Transverse colon (tissue), 4 donors: ENCODE results near the gene ICOSLG. TPM values are rescaled to one million over a fixed set of nuclear protein-coding genes. Genes with fewer than 3 reads are reported as not detected.
"Not testable (repeated sequence)": the region's sequence is repeated elsewhere in the genome, so short reads cannot be mapped to it uniquely, and the experiment has no call there.

Experiments
- DNase-seq: peaks from one replicate; pipeline ENCODE4 v3.0.0-alpha.2; 2019
- H3K27ac ChIP-seq, 4 donors: fragments of 200-600 bp; sonication (generic); 2 replicates each; pipeline ENCODE4 v1.5.1; 2016 to 2018; ENCODE audit warnings: inconsistent platforms in 4 of 4
- H3K27me3 ChIP-seq: fragments of 200-600 bp; sonication (generic); 2 replicates; pipeline ENCODE4 v1.5.1; 2017; ENCODE audit warnings: inconsistent platforms
- H3K36me3 ChIP-seq, 4 donors: fragments of 200-600 bp; sonication (generic); 2 replicates each; pipeline ENCODE4 v1.5.1; 2017 to 2019; ENCODE audit warnings: inconsistent platforms in 4 of 4
- H3K4me1 ChIP-seq, 4 donors: fragments of 200-600 bp; sonication (generic); 2 replicates each; pipeline ENCODE4 v1.5.1; 2017 to 2020; ENCODE audit warnings: inconsistent platforms in 4 of 4
- H3K4me3 ChIP-seq, 4 donors: fragments of 200-600 bp; sonication (generic); 1 replicate in 1 of 4; 2 replicates in 3 of 4; pipeline versions ENCODE4 v1.5.1 to v1.6.1; 2017 to 2019; ENCODE audit warnings: inconsistent platforms in 4 of 4
- H3K9me3 ChIP-seq, 2 donors: fragments of 200-600 bp; sonication (generic); 2 replicates each; pipeline ENCODE4 v1.5.1; 2017 to 2019; ENCODE audit warnings: inconsistent platforms in 2 of 2
- WGBS, 2 donors: methylation state at CpG; one replicate each; pipeline ENCODE4 v1.1.5; 2018; ENCODE audit warnings: low coverage in 1 of 2; 5-methylcytosine and 5-hydroxymethylcytosine counted together
- in situ Hi-C, 4 donors: fragments of 200-750 bp; cut with MboI; loops; one replicate each; pipeline versions ENCODE4 v1.15.0 to v1.15.1; 2017; ENCODE audit warnings: low sequenced_read_pairs in 3 of 4, low pct_ligation_motif_present in 1 of 4, low pct_unique_long_range_greater_than_20kb in 1 of 4
- intact Hi-C: fragments of 100-400 bp; cut with DNase I; formaldehyde crosslinking; loops from one replicate; pipeline ENCODE4 v1.15.1; 2023; ENCODE audit warnings: low total_unique reads
- total RNA-seq, 4 donors: library from RNA; depleted of rRNA; stranded (reverse); fragments of >200 nt; gene quantifications; one replicate each; pipeline ENCODE4 v1.1.0, GENCODE V29; 2016

The ICOSLG gene
- total RNA-seq, 4 donors from 2014 or later = 3.2 to 7.6 (median 3.9) TPM

DNA sequence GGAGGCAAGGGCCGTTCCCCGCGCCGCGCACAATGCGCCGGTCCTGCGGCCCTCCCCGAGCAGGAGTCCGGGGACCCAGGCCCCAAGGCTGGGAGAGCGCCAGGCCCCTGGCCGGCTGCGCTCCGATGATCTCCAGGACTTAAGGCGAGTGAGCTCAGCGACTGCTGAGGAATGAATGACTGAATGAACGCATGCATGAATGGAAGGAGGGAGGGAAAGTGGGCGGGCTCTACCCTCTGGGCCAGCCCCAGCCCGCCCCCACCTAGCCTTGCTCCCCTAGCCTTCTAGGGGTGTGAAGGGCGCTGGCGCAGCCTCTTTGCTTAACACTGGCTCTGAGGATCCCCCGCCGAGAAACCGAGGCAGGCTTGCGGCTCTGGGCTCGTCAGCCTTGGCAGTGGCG is 538 bp upstream of the ICOSLG start:
- H3K4me1 ChIP-seq, H3K36me3 ChIP-seq, H3K4me3 ChIP-seq, intact Hi-C loops, H3K27ac ChIP-seq, H3K9me3 ChIP-seq, in situ Hi-C loops, H3K27me3 ChIP-seq, DNase-seq: not testable (repeated sequence)
- WGBS, 2 donors = no CpG with 5 or more reads among the region's 27 CpGs

DNA sequence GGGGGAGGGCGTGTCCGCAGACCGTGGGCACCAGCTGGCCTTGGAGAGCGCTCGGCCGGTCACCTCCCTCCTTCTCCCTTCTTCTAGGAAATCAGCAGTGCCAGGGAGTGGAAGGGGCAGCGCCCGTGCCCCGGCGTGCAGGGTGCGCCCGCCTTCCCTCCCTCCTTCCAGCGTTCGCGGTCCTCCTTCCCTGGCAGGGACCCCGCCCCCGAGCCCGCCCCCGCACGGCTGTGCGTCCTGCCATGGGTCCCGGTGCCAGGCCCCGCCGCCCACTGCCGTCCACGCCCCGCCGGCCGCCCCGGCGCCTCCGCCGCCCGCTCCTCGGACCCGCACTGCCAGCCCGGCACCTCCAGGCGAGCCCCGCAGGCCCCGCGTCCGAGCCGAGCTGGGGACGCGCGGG is 390 bp downstream of the ICOSLG start:
- DNase-seq, intact Hi-C loops, in situ Hi-C loops, H3K9me3 ChIP-seq, H3K27ac ChIP-seq, H3K4me1 ChIP-seq, H3K4me3 ChIP-seq, H3K36me3 ChIP-seq, H3K27me3 ChIP-seq: not testable (repeated sequence)
- no CpG with 5 or more reads among the region's 46 CpGs for WGBS, 2 donors

DNA sequence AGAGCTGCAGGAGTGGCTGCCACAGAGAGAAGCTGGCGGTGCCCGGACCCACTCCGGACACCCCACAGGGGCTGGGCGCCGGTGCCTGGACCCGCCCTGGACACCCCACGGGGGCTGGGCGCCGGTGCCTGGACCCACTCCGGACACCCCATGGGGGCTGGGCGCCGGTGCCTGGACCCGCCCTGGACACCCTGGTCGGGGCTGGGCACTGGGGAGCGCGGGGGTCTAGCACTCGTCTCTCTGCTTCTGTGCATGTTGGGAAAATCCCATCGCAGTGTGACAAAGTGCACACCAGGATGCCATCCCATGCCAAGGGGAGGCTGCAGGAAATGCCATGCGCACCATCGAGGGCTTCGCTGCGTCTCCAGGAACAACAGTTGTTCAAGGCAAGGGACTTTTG is 11.2 kb downstream of the ICOSLG start:
- DNase-seq, H3K4me1 ChIP-seq, H3K4me3 ChIP-seq, H3K36me3 ChIP-seq, in situ Hi-C loops, intact Hi-C loops, H3K27me3 ChIP-seq, H3K9me3 ChIP-seq, H3K27ac ChIP-seq: not testable (repeated sequence)
- no CpG with 5 or more reads among the region's 22 CpGs for WGBS, 2 donors

DNA sequence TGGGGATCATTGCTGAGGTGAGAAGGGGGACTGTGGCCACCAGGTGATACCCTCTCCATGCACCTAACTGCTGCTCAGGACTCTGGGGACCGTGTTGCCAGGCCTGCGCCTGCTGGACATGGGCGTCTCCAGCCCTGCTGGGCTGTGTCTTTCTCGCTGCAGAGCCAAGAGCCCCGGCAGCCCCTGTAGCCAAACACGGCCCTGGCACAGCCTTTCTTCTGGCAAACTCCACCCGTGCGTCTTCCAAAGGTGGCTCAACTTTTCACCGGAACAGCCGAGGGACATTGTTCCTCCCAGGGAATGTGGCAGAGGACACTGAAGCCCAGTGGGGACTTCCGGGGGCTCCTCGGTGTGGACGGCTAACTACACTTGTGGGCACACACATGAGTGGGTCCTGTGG is 12.6 kb downstream of the ICOSLG start:
- WGBS, 2 donors = no CpG with 5 or more reads among the region's 13 CpGs

DNA sequence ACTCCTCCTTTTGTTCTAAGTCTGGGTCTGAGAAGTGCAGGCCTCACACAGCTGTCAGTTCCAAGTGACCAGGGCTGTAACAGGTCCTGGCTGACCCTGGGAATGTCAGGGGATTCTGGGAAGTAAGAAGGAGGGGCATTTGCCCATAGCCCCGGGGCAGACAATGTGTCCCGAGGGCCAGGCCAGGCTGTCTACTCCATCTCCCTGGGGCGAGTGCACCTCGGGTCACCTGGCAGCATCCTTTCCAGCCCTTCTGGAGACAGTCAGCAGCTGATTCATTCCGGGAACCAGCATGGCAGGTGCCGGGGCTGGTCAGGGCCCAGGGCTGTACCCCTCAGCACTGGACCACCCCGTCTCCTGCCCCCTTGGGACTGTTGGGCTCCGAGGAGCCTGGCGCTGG is 13.1 kb downstream of the ICOSLG start:
- H3K36me3 ChIP-seq, H3K27ac ChIP-seq, H3K27me3 ChIP-seq, H3K4me1 ChIP-seq, DNase-seq, H3K4me3 ChIP-seq, in situ Hi-C loops, H3K9me3 ChIP-seq, intact Hi-C loops: not testable (repeated sequence)
- WGBS, 2 donors = no CpG with 5 or more reads among the region's 9 CpGs

More for the DNA sequence above, 12.6 kb downstream of the ICOSLG start:
- H3K9me3 ChIP-seq, H3K4me3 ChIP-seq, intact Hi-C loops, H3K27me3 ChIP-seq, in situ Hi-C loops, H3K4me1 ChIP-seq, H3K27ac ChIP-seq, H3K36me3 ChIP-seq, DNase-seq: not testable (repeated sequence)

DNA sequence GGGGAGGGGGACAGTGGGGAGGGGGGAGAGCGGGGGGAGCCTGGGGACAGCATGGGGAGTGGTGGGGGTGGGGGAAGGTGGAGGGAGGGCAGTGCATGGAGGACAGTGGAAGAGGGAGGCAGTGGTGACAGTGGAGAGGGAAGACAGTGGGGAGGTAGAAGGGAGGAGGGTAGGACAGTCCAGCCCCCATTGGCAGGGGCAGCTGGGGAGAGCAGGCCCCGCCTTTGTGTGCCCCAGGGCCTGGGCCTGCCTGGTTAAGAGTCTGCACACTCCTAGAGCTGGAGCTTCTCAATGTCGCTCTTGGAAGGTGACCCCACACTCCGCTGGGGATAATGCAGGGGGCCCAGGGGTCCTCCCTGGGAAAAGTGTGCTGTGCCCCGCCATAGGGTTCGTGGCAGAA is 15.1 kb downstream of the ICOSLG start:
- DNase-seq, H3K4me3 ChIP-seq, H3K36me3 ChIP-seq, in situ Hi-C loops, H3K9me3 ChIP-seq, H3K27ac ChIP-seq, H3K27me3 ChIP-seq, intact Hi-C loops, H3K4me1 ChIP-seq: not testable (repeated sequence)
- WGBS, 2 donors = no CpG with 5 or more reads among the region's 6 CpGs

DNA sequence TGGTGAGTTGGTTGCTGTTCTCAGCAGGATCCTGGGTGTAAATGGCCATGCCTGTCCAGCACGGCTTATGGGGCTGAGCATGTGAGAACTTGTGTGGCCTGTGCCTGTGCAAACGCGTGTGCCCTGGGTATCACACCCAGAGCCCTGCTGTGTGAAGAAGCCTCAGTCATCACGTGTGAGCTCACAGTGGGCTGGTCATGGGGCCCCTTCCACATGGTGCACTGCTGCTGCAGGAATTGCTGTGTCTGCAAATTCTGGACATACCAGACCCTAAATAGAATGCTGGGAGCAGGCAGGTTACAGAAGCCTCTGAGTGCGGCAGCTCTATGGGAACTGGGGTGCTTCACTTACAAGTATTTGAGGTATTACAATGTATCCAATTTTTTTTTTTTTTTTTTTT is 17.4 kb downstream of the ICOSLG start:
- H3K27ac ChIP-seq, H3K4me1 ChIP-seq, H3K9me3 ChIP-seq, H3K27me3 ChIP-seq, H3K4me3 ChIP-seq, H3K36me3 ChIP-seq, in situ Hi-C loops, DNase-seq, intact Hi-C loops: not testable (repeated sequence)
- no CpG with 5 or more reads among the region's 5 CpGs for WGBS, 2 donors

DNA sequence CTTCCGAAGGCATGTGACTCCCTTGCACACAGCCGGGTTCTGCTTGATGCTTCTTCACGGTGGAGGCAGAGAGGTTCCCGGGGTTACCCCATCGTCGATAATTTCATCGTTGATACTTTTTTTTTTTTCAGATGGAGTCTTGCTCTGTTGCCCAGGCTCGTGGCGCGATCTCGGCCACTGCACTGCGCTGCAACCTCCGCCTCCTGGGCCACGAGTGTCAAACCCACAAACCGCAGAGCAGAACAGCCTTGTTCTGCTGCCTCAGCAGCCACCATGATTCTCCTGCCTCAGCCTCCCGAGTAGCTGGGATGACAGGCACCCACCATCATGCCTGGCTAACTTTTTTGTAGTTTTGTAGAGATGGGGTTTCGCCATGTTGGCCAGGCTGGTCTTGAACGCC is 20.1 kb downstream of the ICOSLG start:
- H3K4me1 ChIP-seq, H3K27me3 ChIP-seq, DNase-seq, H3K9me3 ChIP-seq, H3K27ac ChIP-seq, H3K36me3 ChIP-seq, intact Hi-C loops, H3K4me3 ChIP-seq, in situ Hi-C loops: not testable (repeated sequence)
- WGBS, 2 donors = no CpG with 5 or more reads among the region's 18 CpGs

DNA sequence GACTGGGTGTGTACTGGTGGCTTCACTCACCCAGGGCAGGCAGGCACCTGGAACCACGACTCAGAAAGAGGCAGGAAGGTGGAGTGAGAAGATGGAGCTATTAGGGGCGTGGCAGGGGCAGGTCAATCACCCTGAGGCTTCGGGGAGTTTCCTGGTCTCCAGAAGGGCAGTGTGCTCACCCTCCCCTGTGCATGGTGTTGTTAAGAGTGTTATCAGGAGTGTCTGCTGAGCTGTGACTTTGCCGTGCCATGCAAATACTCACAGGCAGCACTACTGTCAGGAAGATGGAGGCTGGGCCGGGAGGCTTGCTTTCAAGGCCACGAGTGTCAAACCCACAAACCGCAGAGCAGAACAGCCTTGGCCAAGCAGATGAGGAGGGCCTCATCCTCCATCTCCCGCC is 22.3 kb downstream of the ICOSLG start:
- in situ Hi-C loops, intact Hi-C loops, DNase-seq, H3K9me3 ChIP-seq, H3K36me3 ChIP-seq, H3K27me3 ChIP-seq, H3K4me1 ChIP-seq, H3K27ac ChIP-seq, H3K4me3 ChIP-seq: not testable (repeated sequence)
- no CpG with 5 or more reads among the region's 8 CpGs for WGBS, 2 donors

DNA sequence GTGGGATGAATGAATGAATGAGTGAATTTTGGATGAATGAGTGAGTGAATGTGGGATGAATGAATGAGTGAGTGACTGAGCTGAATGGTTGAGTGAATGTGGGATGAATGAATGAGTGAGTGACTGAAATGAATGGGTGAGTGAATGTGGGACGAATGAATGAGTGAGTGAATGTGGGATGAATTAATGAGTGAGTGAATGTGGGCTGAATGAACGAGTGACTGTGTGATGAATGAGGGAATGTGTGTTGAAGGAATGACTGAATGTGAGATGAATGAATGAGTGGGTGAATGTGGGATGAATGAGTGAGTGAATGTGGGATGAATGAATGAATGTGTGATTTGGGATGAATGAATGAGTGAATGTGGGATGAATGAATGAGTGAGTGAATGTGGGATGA is 28.8 kb downstream of the ICOSLG start:
- intact Hi-C loops, in situ Hi-C loops, H3K9me3 ChIP-seq, DNase-seq, H3K4me1 ChIP-seq, H3K27me3 ChIP-seq, H3K36me3 ChIP-seq, H3K27ac ChIP-seq, H3K4me3 ChIP-seq: not testable (repeated sequence)
- 100% methylated on average over 1 of the region's 2 CpGs; no CpG with 5 or more reads in 1 of the 2 donors for WGBS, 2 donors

DNA sequence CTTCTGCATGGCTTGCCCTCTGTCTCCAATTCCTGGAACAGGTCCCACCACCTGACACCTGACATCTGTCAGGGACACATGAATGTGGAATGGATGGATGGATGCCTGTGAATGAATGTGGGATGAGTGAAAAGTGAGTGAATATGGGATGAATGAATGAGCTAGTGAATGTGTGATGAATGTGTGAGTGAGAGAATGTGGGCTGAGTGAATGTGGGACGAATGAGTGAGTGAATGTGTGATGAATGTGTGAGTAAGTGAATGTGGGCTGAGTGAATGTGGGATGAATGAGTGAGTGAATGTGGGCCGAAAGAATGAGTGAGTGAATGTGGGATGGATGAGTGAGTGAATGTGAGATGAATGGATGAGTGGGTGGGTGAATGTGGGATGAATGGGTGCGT is 29.2 kb downstream of the ICOSLG start:
- H3K27me3 ChIP-seq = not testable (repeated sequence)
- WGBS, 2 donors = 83% methylated on average over 3 of the region's 3 CpGs; no CpG with 5 or more reads in 1 of the 2 donors

More for the DNA sequence above, 29.2 kb downstream of the ICOSLG start:
- H3K4me1 ChIP-seq, H3K27ac ChIP-seq, H3K36me3 ChIP-seq, DNase-seq, in situ Hi-C loops, H3K9me3 ChIP-seq, H3K4me3 ChIP-seq, intact Hi-C loops: not testable (repeated sequence)
